HG03025 (cell line): ENCODE results near the gene CLEC7A.

Experiments used
- ATAC-seq: cut with Tn5 transposase; IDR thresholded peaks from one replicate; pipeline ENCODE4 v1.9.1; 2021; ENCODE audit warnings: mild to moderate bottlenecking, moderate library complexity; ENCODE audit not compliant: unreplicated experiment, low FRiP score

CLEC7A gene

GRCh38 chr12:10142976-10143589 lies 13.1 kb upstream of the CLEC7A start:
- ATAC-seq: no peak

GRCh38 chr12:10140001-10140400 lies 10.0 kb upstream of the CLEC7A start:
- ATAC-seq: no peak

- no peak for ATAC-seq
Observed at GRCh38 chr12:10136637-10137205, 6.7 kb upstream of the CLEC7A start.

- no peak for ATAC-seq
Observed at GRCh38 chr12:10135126-10135525, 5.1 kb upstream of the CLEC7A start.

GRCh38 chr12:10132850-10133370 lies 2.9 kb upstream of the CLEC7A start:
- no peak for ATAC-seq

- ATAC-seq: no peak
Observed at GRCh38 chr12:10131111-10131690, 1.2 kb upstream of the CLEC7A start.

GRCh38 chr12:10128687-10129086 lies 1.3 kb downstream of the CLEC7A start:
- no peak for ATAC-seq

- no peak for ATAC-seq
Observed at GRCh38 chr12:10126413-10126812, 3.6 kb downstream of the CLEC7A start.

GRCh38 chr12:10122689-10123088 lies 7.3 kb downstream of the CLEC7A start:
- no peak for ATAC-seq

- ATAC-seq: no peak
Observed at GRCh38 chr12:10121278-10121677, 8.7 kb downstream of the CLEC7A start.

- ATAC-seq: no peak
Observed at GRCh38 chr12:10119066-10119465, 10.9 kb downstream of the CLEC7A start.

- no peak for ATAC-seq
Observed at GRCh38 chr12:10115890-10116289, 14.1 kb downstream of the CLEC7A start.

- no peak for ATAC-seq
Observed at GRCh38 chr12:10115311-10115710, 14.7 kb downstream of the CLEC7A start.

GRCh38 chr12:10113920-10114319 lies 16.1 kb downstream of the CLEC7A start:
- ATAC-seq: no peak

GRCh38 chr12:10113075-10113474 lies 16.9 kb downstream of the CLEC7A start:
- no peak for ATAC-seq

- no peak for ATAC-seq
Observed at GRCh38 chr12:10111451-10111850, 18.5 kb downstream of the CLEC7A start.

GRCh38 chr12:10110256-10110844 lies 19.6 kb downstream of the CLEC7A start:
- ATAC-seq: no peak

GRCh38 chr12:10102322-10102721 lies 27.7 kb downstream of the CLEC7A start:
- no peak for ATAC-seq

GRCh38 chr12:10101648-10102220 lies 28.3 kb downstream of the CLEC7A start:
- no peak for ATAC-seq

GRCh38 chr12:10101042-10101579 lies 28.9 kb downstream of the CLEC7A start:
- no peak for ATAC-seq

- ATAC-seq: no peak
Observed at GRCh38 chr12:10098791-10099190, 31.2 kb downstream of the CLEC7A start, which contains the start of gene CLEC1A. CLEC1A (minus strand) TSS chr12:10098985; CDS start chr12:10098922, 63 bp downstream.
